Measurements from ENCODE around the gene LPIN2. TPM values are rescaled to one million over a fixed set of nuclear protein-coding genes. Genes with fewer than 3 reads are reported as not detected.

LPIN2 gene
- total and polyA plus RNA-seq, 2 of the 13 experiments (the other 11 are each of a cell fraction or from before 2014, with no cell fraction given), result 46.0 to 119 TPM

GRCh38 chr18:3037423-3037915, 24.5 kb upstream of the LPIN2 start (continued):
- TF ChIP-seq, protein P1, sequence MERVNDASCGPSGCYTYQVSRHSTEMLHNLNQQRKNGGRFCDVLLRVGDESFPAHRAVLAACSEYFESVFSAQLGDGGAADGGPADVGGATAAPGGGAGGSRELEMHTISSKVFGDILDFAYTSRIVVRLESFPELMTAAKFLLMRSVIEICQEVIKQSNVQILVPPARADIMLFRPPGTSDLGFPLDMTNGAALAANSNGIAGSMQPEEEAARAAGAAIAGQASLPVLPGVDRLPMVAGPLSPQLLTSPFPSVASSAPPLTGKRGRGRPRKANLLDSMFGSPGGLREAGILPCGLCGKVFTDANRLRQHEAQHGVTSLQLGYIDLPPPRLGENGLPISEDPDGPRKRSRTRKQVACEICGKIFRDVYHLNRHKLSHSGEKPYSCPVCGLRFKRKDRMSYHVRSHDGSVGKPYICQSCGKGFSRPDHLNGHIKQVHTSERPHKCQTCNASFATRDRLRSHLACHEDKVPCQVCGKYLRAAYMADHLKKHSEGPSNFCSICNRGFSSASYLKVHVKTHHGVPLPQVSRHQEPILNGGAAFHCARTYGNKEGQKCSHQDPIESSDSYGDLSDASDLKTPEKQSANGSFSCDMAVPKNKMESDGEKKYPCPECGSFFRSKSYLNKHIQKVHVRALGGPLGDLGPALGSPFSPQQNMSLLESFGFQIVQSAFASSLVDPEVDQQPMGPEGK (CRISPR knock-in tag; IDR thresholded peaks at IDR 0.05), result peak; percentile 87
- TF ChIP-seq EP300 (IDR thresholded peaks at IDR 0.05; ENCODE audit: low read depth in 2 of 2, low read length in 2 of 2), result peak; percentile 66 to 96; a peak in 3 of 4 replicates
- TF ChIP-seq EP300 (CRISPR knock-in tag; IDR thresholded peaks at IDR 0.05; ENCODE audit: borderline replicate concordance), result peak; percentile 96
- TF ChIP-seq NR2F6 (IDR thresholded peaks at IDR 0.05), result peak; percentile 63
- TF ChIP-seq NR2F6 (CRISPR knock-in tag; IDR thresholded peaks at IDR 0.05), result peak; percentile 82
- TF ChIP-seq ZNF780A (CRISPR knock-in tag; IDR thresholded peaks at IDR 0.05), result no peak
- TF ChIP-seq KAT2B (IDR thresholded peaks at IDR 0.05; ENCODE audit: borderline replicate concordance, low read depth, low read length), result no peak
- TF ChIP-seq TOPORS (CRISPR knock-in tag; IDR thresholded peaks at IDR 0.05), result no peak
- peak; percentile 93 for TF ChIP-seq TBX2 (CRISPR knock-in tag; IDR thresholded peaks at IDR 0.05; ENCODE audit: borderline replicate concordance)
- peak; percentile 97 for TF ChIP-seq ZKSCAN8 (CRISPR knock-in tag; IDR thresholded peaks at IDR 0.05; ENCODE audit: borderline replicate concordance)
- TF ChIP-seq DMAP1 (CRISPR knock-in tag; IDR thresholded peaks at IDR 0.05), result peak; percentile 79; the same call in 1 of the 2 replicates
- TF ChIP-seq RBFOX2 (IDR thresholded peaks at IDR 0.05; ENCODE audit: low read depth, low read length), result peak; percentile 50; the same call in 1 of the 2 replicates
- TF ChIP-seq PHF8 (CRISPR knock-in tag; IDR thresholded peaks at IDR 0.05), result no peak
- TF ChIP-seq XRCC5 (optimal IDR thresholded peaks at IDR 0.05; ENCODE audit: low read length), result no peak
- TF ChIP-seq REPIN1 (CRISPR knock-in tag; IDR thresholded peaks at IDR 0.05; ENCODE audit: borderline replicate concordance, low read depth), result no peak
- TF ChIP-seq, protein P2, sequence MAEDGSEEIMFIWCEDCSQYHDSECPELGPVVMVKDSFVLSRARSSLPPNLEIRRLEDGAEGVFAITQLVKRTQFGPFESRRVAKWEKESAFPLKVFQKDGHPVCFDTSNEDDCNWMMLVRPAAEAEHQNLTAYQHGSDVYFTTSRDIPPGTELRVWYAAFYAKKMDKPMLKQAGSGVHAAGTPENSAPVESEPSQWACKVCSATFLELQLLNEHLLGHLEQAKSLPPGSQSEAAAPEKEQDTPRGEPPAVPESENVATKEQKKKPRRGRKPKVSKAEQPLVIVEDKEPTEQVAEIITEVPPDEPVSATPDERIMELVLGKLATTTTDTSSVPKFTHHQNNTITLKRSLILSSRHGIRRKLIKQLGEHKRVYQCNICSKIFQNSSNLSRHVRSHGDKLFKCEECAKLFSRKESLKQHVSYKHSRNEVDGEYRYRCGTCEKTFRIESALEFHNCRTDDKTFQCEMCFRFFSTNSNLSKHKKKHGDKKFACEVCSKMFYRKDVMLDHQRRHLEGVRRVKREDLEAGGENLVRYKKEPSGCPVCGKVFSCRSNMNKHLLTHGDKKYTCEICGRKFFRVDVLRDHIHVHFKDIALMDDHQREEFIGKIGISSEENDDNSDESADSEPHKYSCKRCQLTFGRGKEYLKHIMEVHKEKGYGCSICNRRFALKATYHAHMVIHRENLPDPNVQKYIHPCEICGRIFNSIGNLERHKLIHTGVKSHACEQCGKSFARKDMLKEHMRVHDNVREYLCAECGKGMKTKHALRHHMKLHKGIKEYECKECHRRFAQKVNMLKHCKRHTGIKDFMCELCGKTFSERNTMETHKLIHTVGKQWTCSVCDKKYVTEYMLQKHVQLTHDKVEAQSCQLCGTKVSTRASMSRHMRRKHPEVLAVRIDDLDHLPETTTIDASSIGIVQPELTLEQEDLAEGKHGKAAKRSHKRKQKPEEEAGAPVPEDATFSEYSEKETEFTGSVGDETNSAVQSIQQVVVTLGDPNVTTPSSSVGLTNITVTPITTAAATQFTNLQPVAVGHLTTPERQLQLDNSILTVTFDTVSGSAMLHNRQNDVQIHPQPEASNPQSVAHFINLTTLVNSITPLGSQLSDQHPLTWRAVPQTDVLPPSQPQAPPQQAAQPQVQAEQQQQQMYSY (CRISPR knock-in tag; IDR thresholded peaks at IDR 0.05), result no peak
- peak; percentile 98 for TF ChIP-seq ZBTB20 (CRISPR knock-in tag; IDR thresholded peaks at IDR 0.05; ENCODE audit: borderline replicate concordance, low read depth)
- peak; percentile 87; the same call in 1 of the 2 replicates for TF ChIP-seq CBX5 (CRISPR knock-in tag; IDR thresholded peaks at IDR 0.05; ENCODE audit: borderline replicate concordance)
- 0 out of 2 replicates have a peak, but pooled peaks have one; percentile 38 for TF ChIP-seq SPEN (CRISPR knock-in tag; IDR thresholded peaks at IDR 0.05; ENCODE audit: low read depth)
- no peak for TF ChIP-seq ZNF616 (CRISPR knock-in tag; IDR thresholded peaks at IDR 0.05; ENCODE audit: low read depth)
- peak; percentile 95 for TF ChIP-seq TEAD3 (CRISPR knock-in tag; optimal IDR thresholded peaks at IDR 0.05; ENCODE audit: borderline replicate concordance)
- no peak for TF ChIP-seq ZMAT5 (CRISPR knock-in tag; IDR thresholded peaks at IDR 0.05; ENCODE audit: borderline replicate concordance, low read depth)
- TF ChIP-seq ZNF549 (CRISPR knock-in tag; IDR thresholded peaks at IDR 0.05), result no peak
- no peak for TF ChIP-seq ZNF343 (CRISPR knock-in tag; IDR thresholded peaks at IDR 0.05)
- TF ChIP-seq NFE2L1 (CRISPR knock-in tag; IDR thresholded peaks at IDR 0.05; ENCODE audit: borderline replicate concordance), result no peak
- no peak for TF ChIP-seq HNRNPL (IDR thresholded peaks at IDR 0.05; ENCODE audit: low read depth, low read length)

All from HepG2 (cell line).